GM21367 (cell line): ENCODE results near the gene SLC25A12.

Source experiments
- ATAC-seq: cut with Tn5 transposase; IDR thresholded peaks from one replicate; pipeline ENCODE4 v1.9.1; 2021; ENCODE audit not compliant: unreplicated experiment

Gene SLC25A12

DNA sequence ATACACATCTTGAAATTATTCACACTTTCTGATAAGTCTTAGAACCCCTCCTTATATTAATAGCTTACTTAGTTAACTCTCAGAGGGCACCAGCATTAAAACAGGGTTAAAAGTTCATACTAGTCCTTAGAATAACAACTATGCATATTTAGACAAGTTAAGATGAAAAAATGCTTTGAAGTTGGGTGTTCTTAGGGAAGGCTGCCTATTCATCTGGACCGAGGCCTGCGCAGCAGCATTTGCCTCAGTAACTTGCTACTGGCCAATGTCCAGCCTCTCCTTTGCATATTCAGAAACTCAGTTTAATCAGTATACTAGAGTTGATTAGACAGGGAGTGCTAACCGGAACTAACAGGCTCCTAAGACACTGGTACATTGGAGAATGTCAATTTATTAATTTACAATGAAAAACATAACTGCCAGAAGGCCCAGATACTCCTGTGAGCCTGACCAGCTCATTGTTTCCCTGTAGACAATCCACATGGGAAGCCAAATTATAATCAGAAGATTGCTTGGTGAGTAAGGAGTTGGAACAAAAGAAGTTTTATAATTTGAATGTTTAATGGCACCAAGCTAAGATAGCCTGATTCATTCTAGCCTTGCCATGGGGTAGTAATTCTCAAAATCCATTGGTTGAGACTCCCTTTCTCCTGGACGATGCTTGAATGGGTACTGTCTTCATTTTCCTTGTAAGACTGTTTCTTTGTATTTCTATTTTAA is 157.9 kb downstream of the SLC25A12 start:
- no peak for ATAC-seq
